ENCODE data around the gene MIER3. TPM values are rescaled to one million over a fixed set of nuclear protein-coding genes. Genes with fewer than 3 reads are reported as not detected.

Gene MIER3
- total and polyA plus RNA-seq, 2 of the 13 experiments (the other 11 are each of a cell fraction or from before 2014, with no cell fraction given) = 14.6 to 38.8 TPM

DNA sequence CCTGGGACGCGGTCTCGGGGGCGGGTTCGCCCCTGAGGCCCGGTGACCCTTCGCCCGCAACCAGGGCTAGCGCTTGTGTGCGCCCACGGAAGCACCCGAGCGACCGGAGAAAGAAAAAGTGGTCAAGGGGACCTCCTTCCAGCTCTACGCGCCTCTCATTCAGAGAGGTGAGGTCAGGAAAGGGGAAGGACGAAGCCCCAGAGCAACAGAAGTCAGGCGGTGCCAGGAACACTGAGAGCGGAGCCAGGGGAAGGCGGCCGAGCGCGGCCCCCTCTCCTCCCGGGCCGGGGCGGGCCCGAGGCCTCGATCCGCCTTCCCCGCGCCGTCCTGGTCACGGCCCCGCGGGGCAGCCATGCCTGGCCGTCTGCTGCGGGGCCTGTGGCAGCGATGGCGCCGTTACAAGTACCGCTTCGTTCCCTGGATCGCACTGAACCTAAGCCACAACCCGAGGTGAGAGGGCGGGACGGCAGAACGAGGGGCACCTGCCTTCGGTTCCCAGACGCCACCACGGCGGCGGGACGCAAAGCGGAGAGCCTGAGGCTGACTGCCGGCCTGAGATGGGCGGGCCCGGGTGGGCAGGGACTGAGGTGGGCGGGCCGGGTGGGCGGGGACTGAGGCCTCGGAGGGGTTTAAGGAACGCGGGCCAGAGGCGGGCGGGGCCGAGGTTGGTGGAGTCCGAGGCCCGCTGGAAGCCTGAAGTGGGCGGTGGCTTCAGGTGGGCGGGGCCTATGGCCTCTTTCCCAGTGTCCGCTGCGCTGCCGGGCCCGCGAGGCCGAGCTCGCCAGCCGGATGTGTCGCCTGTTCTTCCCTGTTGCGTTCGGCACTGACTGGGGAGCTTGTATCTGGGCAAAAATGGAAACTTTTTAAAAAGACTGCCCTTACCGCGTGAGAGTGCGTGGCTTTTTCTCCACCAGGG lies 42.4 kb downstream of the MIER3 start, which contains the start of gene SETD9 (continued):
- TF ChIP-seq ZBTB40 (IDR thresholded peaks at IDR 0.05) (no peak), ZBTB40 (CRISPR knock-in tag; IDR thresholded peaks at IDR 0.05) (peak; percentile 28), KLF6 (CRISPR knock-in tag; IDR thresholded peaks at IDR 0.05) (peak; percentile 62), ZSCAN9 (CRISPR knock-in tag; IDR thresholded peaks at IDR 0.05; ENCODE audit: borderline replicate concordance) (no peak), RXRB (CRISPR knock-in tag; IDR thresholded peaks at IDR 0.05; ENCODE audit: borderline replicate concordance) (peak; percentile 40; the same call in 1 of the 2 replicates), ZBTB39 (CRISPR knock-in tag; IDR thresholded peaks at IDR 0.05) (no peak), ATF7-NPFF (CRISPR knock-in tag; IDR thresholded peaks at IDR 0.05; ENCODE audit: low read depth) (peak; percentile 74; the same call in 1 of the 2 replicates), ZNF772 (CRISPR knock-in tag; IDR thresholded peaks at IDR 0.05) (peak; percentile 11; the same call in 1 of the 2 replicates), CBX1 (IDR thresholded peaks at IDR 0.05; ENCODE audit: low read depth) (peak; percentile 58), UBTF (CRISPR knock-in tag; IDR thresholded peaks at IDR 0.05) (peak; percentile 90), FUBP1 (CRISPR knock-in tag; IDR thresholded peaks at IDR 0.05; ENCODE audit: borderline replicate concordance) (0 out of 2 replicates have a peak, but pooled peaks have one; percentile 64), PHF20 (CRISPR knock-in tag; IDR thresholded peaks at IDR 0.05) (peak; percentile 56), RXRA (CRISPR knock-in tag; IDR thresholded peaks at IDR 0.05) (peak; percentile 77)
